Mesenchymal stem cell (in vitro differentiated cells and primary cell): Measurements from ENCODE around the gene RAP1GAP2.
A peak's percentile ranks its signal among the peaks of the same experiment; 100 is the strongest.

Experiments
- DNase-seq: peaks from one replicate; pipeline ENCODE4 v3.0.0-alpha.2; 2013
- H2AFZ ChIP-seq: one replicate; pipeline ENCODE4 v1.6.1; 2013; ENCODE audit warnings: low read depth, mild to moderate bottlenecking, control low read depth, inconsistent platforms, low read length, moderate library complexity
- H2AK5ac ChIP-seq: 2 replicates; pipeline ENCODE4 v1.6.1; 2013; ENCODE audit warnings: low read length, moderate library complexity, mild to moderate bottlenecking, inconsistent platforms; ENCODE audit not compliant: severe bottlenecking
- H2BK120ac ChIP-seq: one replicate; pipeline ENCODE4 v1.6.1; 2013; ENCODE audit warnings: low read depth, mild to moderate bottlenecking, inconsistent platforms, low read length, moderate library complexity
- H2BK12ac ChIP-seq, 2 experiments: one replicate each; pipeline ENCODE4 v1.6.1; 2013; ENCODE audit warnings: inconsistent platforms in 2 of 2, low read length in 2 of 2, mild to moderate bottlenecking in 2 of 2, moderate library complexity in 2 of 2, control low read depth in 1 of 2
- H2BK15ac ChIP-seq: one replicate; pipeline ENCODE4 v1.6.1; 2013; ENCODE audit warnings: mild to moderate bottlenecking, low read depth, inconsistent platforms; ENCODE audit not compliant: poor library complexity, severe bottlenecking
- H2BK5ac ChIP-seq: 2 replicates; pipeline ENCODE4 v1.6.1; 2013; ENCODE audit warnings: low read depth, mild to moderate bottlenecking, low read length, control low read depth, inconsistent platforms; ENCODE audit not compliant: poor library complexity, severe bottlenecking
- H3K14ac ChIP-seq, 2 experiments: one replicate each; pipeline ENCODE4 v1.6.1; 2013; ENCODE audit warnings: inconsistent platforms in 2 of 2, low read length in 2 of 2, control low read depth in 1 of 2, mild to moderate bottlenecking in 1 of 2, moderate library complexity in 1 of 2
- H3K18ac ChIP-seq, 2 experiments: one replicate each; pipeline ENCODE4 v1.6.1; 2013; ENCODE audit warnings: inconsistent platforms in 2 of 2, low read length in 2 of 2, control low read depth in 1 of 2, low read depth in 1 of 2, mild to moderate bottlenecking in 1 of 2
- H3K23ac ChIP-seq, 2 experiments: one replicate each; pipeline ENCODE4 v1.6.1; 2013; ENCODE audit warnings: inconsistent platforms in 2 of 2, low read length in 2 of 2, mild to moderate bottlenecking in 2 of 2, moderate library complexity in 2 of 2, control low read depth in 1 of 2
- H3K27ac ChIP-seq: 2 replicates; pipeline ENCODE4 v1.5.1; 2013; ENCODE audit warnings: mild to moderate bottlenecking, moderate library complexity, low read length, control low read depth, inconsistent platforms; ENCODE audit not compliant: poor library complexity, severe bottlenecking
- H3K27me3 ChIP-seq, 2 experiments: 2 replicates each; pipeline versions ENCODE4 v1.6.1 to v1.7.0; 2013; ENCODE audit warnings: low read length in 2 of 2, mild to moderate bottlenecking in 2 of 2, moderate library complexity in 2 of 2, control low read depth in 1 of 2, inconsistent platforms in 1 of 2; ENCODE audit not compliant: control insufficient read depth in 1 of 2, insufficient read depth in 1 of 2
- H3K36me3 ChIP-seq, 2 experiments: 2 replicates each; pipeline versions ENCODE4 v1.6.1 to v1.7.0; 2013; ENCODE audit warnings: low read length in 2 of 2, control low read depth in 1 of 2, inconsistent platforms in 1 of 2, low read depth in 1 of 2, mild to moderate bottlenecking in 1 of 2; ENCODE audit not compliant: insufficient read depth in 2 of 2, control insufficient read depth in 1 of 2
- H3K4ac ChIP-seq, 2 experiments: one replicate each; pipeline ENCODE4 v1.6.1; 2013; ENCODE audit warnings: inconsistent platforms in 2 of 2, low read length in 2 of 2, mild to moderate bottlenecking in 2 of 2, moderate library complexity in 2 of 2, control low read depth in 1 of 2, low read depth in 1 of 2
- H3K4me1 ChIP-seq: 2 replicates; pipeline ENCODE4 v1.6.1; 2013; ENCODE audit warnings: low read depth, low read length, control low read depth; ENCODE audit not compliant: control insufficient read depth, insufficient read depth
- H3K4me2 ChIP-seq: 2 replicates; pipeline ENCODE4 v1.6.1; 2013; ENCODE audit warnings: low read length, mild to moderate bottlenecking, inconsistent platforms; ENCODE audit not compliant: poor library complexity, severe bottlenecking
- H3K4me3 ChIP-seq, 2 experiments: 2 replicates each; pipeline versions ENCODE4 v1.5.1 to v1.7.0; 2013; ENCODE audit warnings: low read length in 2 of 2, mild to moderate bottlenecking in 2 of 2, control low read depth in 1 of 2, low read depth in 1 of 2; ENCODE audit not compliant: insufficient read depth in 1 of 2
- H3K79me1 ChIP-seq: replicated peaks from 2 replicates; pipeline ENCODE4 v1.6.1; 2013; ENCODE audit warnings: mild to moderate bottlenecking, control low read depth, low read length, inconsistent platforms; ENCODE audit not compliant: poor library complexity, severe bottlenecking
- H3K9ac ChIP-seq: 2 replicates; pipeline ENCODE4 v1.7.0; 2013; ENCODE audit warnings: mild to moderate bottlenecking, low read length, moderate library complexity
- H3K9me3 ChIP-seq: 2 replicates; pipeline ENCODE4 v1.7.0; 2013; ENCODE audit warnings: mild to moderate bottlenecking, low read length; ENCODE audit not compliant: control insufficient read depth
- H4K8ac ChIP-seq: one replicate; pipeline ENCODE4 v1.6.1; 2013; ENCODE audit warnings: inconsistent platforms, mild to moderate bottlenecking, low read length, moderate library complexity
- H4K91ac ChIP-seq: one replicate; pipeline ENCODE4 v1.6.1; 2013; ENCODE audit warnings: mild to moderate bottlenecking, low read length, inconsistent platforms
- WGBS: methylation state at CpG from one replicate; pipeline ENCODE4 v1.1.7; 2013; ENCODE audit warnings: mixed read lengths; 5-methylcytosine and 5-hydroxymethylcytosine counted together

The RAP1GAP2 gene

GRCh38 chr17:2961446-2961845 lies 165.2 kb downstream of the RAP1GAP2 start:
- Histone ChIP-seq H2BK5ac (no peak overlapping the region), H2BK15ac (no peak overlapping the region), H3K4ac (no peak overlapping the region), H4K8ac (no peak overlapping the region), H3K79me1 (peaks cover 2% of the 10 kb centered on the region), H2BK12ac (no peak overlapping the region), H3K27me3 (peaks cover 0 to 15% of the 10 kb centered on the region in 2 experiments), H2AFZ (no peak overlapping the region), H2BK120ac (no peak overlapping the region), H3K23ac (no peak overlapping the region), H3K4me1 (peaks cover 21% of the 10 kb centered on the region), H3K4me2 (no peak overlapping the region), H3K36me3 (peaks cover 0 to 9% of the 10 kb centered on the region in 2 experiments), H3K9ac (no peak overlapping the region), H3K4me3 (no peak overlapping the region), H4K91ac (no peak overlapping the region), H2AK5ac (no peak overlapping the region), H3K9me3 (no peaks in the 10 kb centered on the region), H3K27ac (no peak overlapping the region), H3K18ac (no peak overlapping the region), H3K14ac (no peak overlapping the region)
- DNase-seq = no peak
- WGBS = 94% methylated on average over 8 of the region's 8 CpGs

GRCh38 chr17:2962236-2962635 lies 166.0 kb downstream of the RAP1GAP2 start:
- no peak overlapping the region for H4K8ac ChIP-seq
- no peak overlapping the region for H3K9ac ChIP-seq
- no peak overlapping the region for H2BK120ac ChIP-seq
- H2BK15ac ChIP-seq = no peak overlapping the region
- no peak for DNase-seq
- H3K4ac ChIP-seq = no peak overlapping the region
- H2BK12ac ChIP-seq = no peak overlapping the region
- H3K9me3 ChIP-seq = no peaks in the 10 kb centered on the region
- no peak overlapping the region for H3K14ac ChIP-seq
- H2AK5ac ChIP-seq = no peak overlapping the region
- peaks cover 0 to 9% of the 10 kb centered on the region in 2 experiments for H3K36me3 ChIP-seq
- H3K27me3 ChIP-seq = peaks cover 0 to 15% of the 10 kb centered on the region in 2 experiments
- no peak overlapping the region for H3K4me2 ChIP-seq
- no peak overlapping the region for H3K27ac ChIP-seq
- H3K18ac ChIP-seq = no peak overlapping the region
- H3K23ac ChIP-seq = no peak overlapping the region
- H2AFZ ChIP-seq = no peak overlapping the region
- peaks cover 21% of the 10 kb centered on the region for H3K4me1 ChIP-seq
- H4K91ac ChIP-seq = no peak overlapping the region
- H3K79me1 ChIP-seq = no peaks in the 10 kb centered on the region
- no peak overlapping the region for H3K4me3 ChIP-seq
- H2BK5ac ChIP-seq = no peak overlapping the region
- WGBS = 93% methylated on average over 6 of the region's 7 CpGs

- Histone ChIP-seq H3K4me2 (no peak overlapping the region), H3K9ac (no peak overlapping the region), H2AK5ac (no peak overlapping the region), H3K23ac (no peak overlapping the region), H4K8ac (no peak overlapping the region), H3K9me3 (no peaks in the 10 kb centered on the region), H3K36me3 (peaks cover 0 to 9% of the 10 kb centered on the region in 2 experiments), H2AFZ (no peak overlapping the region), H2BK12ac (no peak overlapping the region), H2BK15ac (no peak overlapping the region), H4K91ac (no peak overlapping the region), H3K4me3 (no peak overlapping the region), H3K4me1 (peaks cover 21% of the 10 kb centered on the region), H3K14ac (no peak overlapping the region), H3K79me1 (no peaks in the 10 kb centered on the region), H2BK5ac (no peak overlapping the region), H3K27me3 (peaks cover 0 to 11% of the 10 kb centered on the region in 2 experiments), H3K18ac (no peak overlapping the region), H2BK120ac (no peak overlapping the region), H3K27ac (no peak overlapping the region), H3K4ac (no peak overlapping the region)
- 92% methylated on average over 14 of the region's 14 CpGs for WGBS
- no peak for DNase-seq
Observed at GRCh38 chr17:2962729-2963128, 166.5 kb downstream of the RAP1GAP2 start.

- H3K23ac ChIP-seq = no peak overlapping the region
Observed at GRCh38 chr17:2963332-2964027, 167.2 kb downstream of the RAP1GAP2 start.

More at GRCh38 chr17:2963332-2964027, 167.2 kb downstream of the RAP1GAP2 start:
- H3K4ac ChIP-seq = no peak overlapping the region
- H3K4me1 ChIP-seq = peaks cover 21% of the 10 kb centered on the region
- no peak overlapping the region for H4K8ac ChIP-seq
- no peak overlapping the region for H3K4me3 ChIP-seq
- H3K36me3 ChIP-seq = peaks cover 0 to 9% of the 10 kb centered on the region in 2 experiments
- no peak overlapping the region for H3K9ac ChIP-seq
- no peaks in the 10 kb centered on the region for H3K79me1 ChIP-seq
- no peak for DNase-seq
- H2BK5ac ChIP-seq = no peak overlapping the region
- H3K18ac ChIP-seq = no peak overlapping the region
- H2AK5ac ChIP-seq = no peak overlapping the region
- H3K27ac ChIP-seq = no peak overlapping the region
- no peak overlapping the region for H2BK15ac ChIP-seq
- no peak overlapping the region for H2BK120ac ChIP-seq
- H3K9me3 ChIP-seq = no peaks in the 10 kb centered on the region
- no peak overlapping the region for H3K4me2 ChIP-seq
- whole genome bisulfite sequencing = 93% methylated on average over 19 of the region's 21 CpGs
- H4K91ac ChIP-seq = no peak overlapping the region
- peak overlapping the region in 1 of 2 experiments; percentile 24 for H2BK12ac ChIP-seq
- no peak overlapping the region for H3K14ac ChIP-seq
- H2AFZ ChIP-seq = no peak overlapping the region
- peaks cover 0 to 7% of the 10 kb centered on the region in 2 experiments for H3K27me3 ChIP-seq
